GM13977 (cell line): ENCODE results near the gene SLC24A5.

ENCODE experiments used
- DNase-seq: peaks from one replicate; pipeline ENCODE4 v3.0.0; 2012; ENCODE audit warnings: low spot score
- CTCF ChIP-seq: IDR thresholded peaks from 2 replicates; pipeline ENCODE4 v1.5.1; 2012; ENCODE audit warnings: mild to moderate bottlenecking, control low read depth; ENCODE audit not compliant: insufficient read depth; ENCODE audit errors: extremely low read depth, missing control alignments
- in situ Hi-C: fragments of 300-500 bp; cut with MboI; formaldehyde crosslinking; loops from one replicate; pipeline ENCODE4 v1.12.0; 2022; ENCODE audit warnings: low sequenced_read_pairs, low pct_unique_long_range_greater_than_20kb, mixed read lengths, inconsistent platforms; ENCODE audit not compliant: unreplicated experiment

SLC24A5 gene

GRCh38 chr15:48086133-48086532, 34.7 kb upstream of the SLC24A5 start:
- in situ Hi-C loops = no loop called here
- DNase-seq = no peak
- TF ChIP-seq CTCF = no peak

- in situ Hi-C loops = no loop called here
- TF ChIP-seq CTCF = no peak
- DNase-seq = no peak
Measured at GRCh38 chr15:48086576-48086975, 34.2 kb upstream of the SLC24A5 start.

- TF ChIP-seq CTCF = no peak
- DNase-seq = no peak
- in situ Hi-C loops = no loop called here
Measured at GRCh38 chr15:48087844-48088243, 32.9 kb upstream of the SLC24A5 start.

- no peak for TF ChIP-seq CTCF
- in situ Hi-C loops = no loop called here
- no peak for DNase-seq
Measured at GRCh38 chr15:48089702-48090101, 31.1 kb upstream of the SLC24A5 start.

GRCh38 chr15:48090115-48090514, 30.7 kb upstream of the SLC24A5 start:
- DNase-seq = no peak
- in situ Hi-C loops = no loop called here
- no peak for TF ChIP-seq CTCF

GRCh38 chr15:48090666-48091065, 30.1 kb upstream of the SLC24A5 start:
- TF ChIP-seq CTCF = no peak
- DNase-seq = no peak
- in situ Hi-C loops = no loop called here

- no peak for TF ChIP-seq CTCF
- in situ Hi-C loops = no loop called here
- no peak for DNase-seq
Measured at GRCh38 chr15:48091522-48091921, 29.3 kb upstream of the SLC24A5 start.
